ENCODE data around the gene PSMC5. TPM values are rescaled to one million over a fixed set of nuclear protein-coding genes. Genes with fewer than 3 reads are reported as not detected.

Gene PSMC5
- polyA plus RNA-seq, 1 donor from 2014 or later, result 69.5 TPM

DNA sequence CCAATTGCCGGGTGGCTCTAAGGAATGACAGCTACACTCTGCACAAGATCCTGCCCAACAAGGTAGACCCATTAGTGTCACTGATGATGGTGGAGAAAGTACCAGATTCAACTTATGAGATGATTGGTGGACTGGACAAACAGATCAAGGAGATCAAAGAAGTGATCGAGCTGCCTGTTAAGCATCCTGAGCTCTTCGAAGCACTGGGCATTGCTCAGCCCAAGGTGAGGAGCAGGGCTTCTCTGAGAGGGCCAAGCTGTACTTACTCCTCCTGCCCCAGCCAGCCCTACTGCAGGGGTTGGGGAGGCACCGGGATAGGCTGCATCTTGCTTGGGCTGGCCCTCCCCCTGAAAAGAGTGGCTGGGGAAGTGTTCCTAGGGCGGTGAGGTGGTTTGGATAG, 3.0 kb downstream of the PSMC5 start:
- no peak overlapping the region for H3K4me3 ChIP-seq (ENCODE audit: low read length)
- H3K4me2 ChIP-seq (ENCODE audit: low read length), result no peak overlapping the region
- H3K36me3 ChIP-seq (ENCODE audit: insufficient read depth, low read length), result no peaks in the 10 kb centered on the region
- H3K79me2 ChIP-seq (replicated peaks; ENCODE audit: insufficient read depth, low read length), result peaks cover 26% of the 10 kb centered on the region
- H3K9me3 ChIP-seq (ENCODE audit: low read length), result no peaks in the 10 kb centered on the region
- H4K20me1 ChIP-seq (ENCODE audit: insufficient read depth), result no peaks in the 10 kb centered on the region
- no peak overlapping the region for H3K9ac ChIP-seq (ENCODE audit: low read length)
- TF ChIP-seq, protein P1, sequence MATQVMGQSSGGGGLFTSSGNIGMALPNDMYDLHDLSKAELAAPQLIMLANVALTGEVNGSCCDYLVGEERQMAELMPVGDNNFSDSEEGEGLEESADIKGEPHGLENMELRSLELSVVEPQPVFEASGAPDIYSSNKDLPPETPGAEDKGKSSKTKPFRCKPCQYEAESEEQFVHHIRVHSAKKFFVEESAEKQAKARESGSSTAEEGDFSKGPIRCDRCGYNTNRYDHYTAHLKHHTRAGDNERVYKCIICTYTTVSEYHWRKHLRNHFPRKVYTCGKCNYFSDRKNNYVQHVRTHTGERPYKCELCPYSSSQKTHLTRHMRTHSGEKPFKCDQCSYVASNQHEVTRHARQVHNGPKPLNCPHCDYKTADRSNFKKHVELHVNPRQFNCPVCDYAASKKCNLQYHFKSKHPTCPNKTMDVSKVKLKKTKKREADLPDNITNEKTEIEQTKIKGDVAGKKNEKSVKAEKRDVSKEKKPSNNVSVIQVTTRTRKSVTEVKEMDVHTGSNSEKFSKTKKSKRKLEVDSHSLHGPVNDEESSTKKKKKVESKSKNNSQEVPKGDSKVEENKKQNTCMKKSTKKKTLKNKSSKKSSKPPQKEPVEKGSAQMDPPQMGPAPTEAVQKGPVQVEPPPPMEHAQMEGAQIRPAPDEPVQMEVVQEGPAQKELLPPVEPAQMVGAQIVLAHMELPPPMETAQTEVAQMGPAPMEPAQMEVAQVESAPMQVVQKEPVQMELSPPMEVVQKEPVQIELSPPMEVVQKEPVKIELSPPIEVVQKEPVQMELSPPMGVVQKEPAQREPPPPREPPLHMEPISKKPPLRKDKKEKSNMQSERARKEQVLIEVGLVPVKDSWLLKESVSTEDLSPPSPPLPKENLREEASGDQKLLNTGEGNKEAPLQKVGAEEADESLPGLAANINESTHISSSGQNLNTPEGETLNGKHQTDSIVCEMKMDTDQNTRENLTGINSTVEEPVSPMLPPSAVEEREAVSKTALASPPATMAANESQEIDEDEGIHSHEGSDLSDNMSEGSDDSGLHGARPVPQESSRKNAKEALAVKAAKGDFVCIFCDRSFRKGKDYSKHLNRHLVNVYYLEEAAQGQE (IDR thresholded peaks at IDR 0.05; ENCODE audit: borderline replicate concordance), result no peak
- TF ChIP-seq, protein P2, sequence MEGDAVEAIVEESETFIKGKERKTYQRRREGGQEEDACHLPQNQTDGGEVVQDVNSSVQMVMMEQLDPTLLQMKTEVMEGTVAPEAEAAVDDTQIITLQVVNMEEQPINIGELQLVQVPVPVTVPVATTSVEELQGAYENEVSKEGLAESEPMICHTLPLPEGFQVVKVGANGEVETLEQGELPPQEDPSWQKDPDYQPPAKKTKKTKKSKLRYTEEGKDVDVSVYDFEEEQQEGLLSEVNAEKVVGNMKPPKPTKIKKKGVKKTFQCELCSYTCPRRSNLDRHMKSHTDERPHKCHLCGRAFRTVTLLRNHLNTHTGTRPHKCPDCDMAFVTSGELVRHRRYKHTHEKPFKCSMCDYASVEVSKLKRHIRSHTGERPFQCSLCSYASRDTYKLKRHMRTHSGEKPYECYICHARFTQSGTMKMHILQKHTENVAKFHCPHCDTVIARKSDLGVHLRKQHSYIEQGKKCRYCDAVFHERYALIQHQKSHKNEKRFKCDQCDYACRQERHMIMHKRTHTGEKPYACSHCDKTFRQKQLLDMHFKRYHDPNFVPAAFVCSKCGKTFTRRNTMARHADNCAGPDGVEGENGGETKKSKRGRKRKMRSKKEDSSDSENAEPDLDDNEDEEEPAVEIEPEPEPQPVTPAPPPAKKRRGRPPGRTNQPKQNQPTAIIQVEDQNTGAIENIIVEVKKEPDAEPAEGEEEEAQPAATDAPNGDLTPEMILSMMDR (IDR thresholded peaks at IDR 0.05; ENCODE audit: poor library complexity, severe bottlenecking), result no peak
- TF ChIP-seq TAF1 (IDR thresholded peaks at IDR 0.05; ENCODE audit: low read depth) (no peak), MXI1 (conservative IDR thresholded peaks at IDR 0.05; ENCODE audit: poor library complexity, severe bottlenecking) (no peak), RAD21 (conservative IDR thresholded peaks at IDR 0.05) (no peak)
- H3K9me2 ChIP-seq (ENCODE audit: insufficient read depth, low read length), result no peaks in the 10 kb centered on the region
- peaks cover 4% of the 10 kb centered on the region for H3F3A ChIP-seq (ENCODE audit: insufficient read depth, low read length, poor library complexity, severe bottlenecking)
- H3K27ac ChIP-seq (ENCODE audit: low read length), result no peak overlapping the region
- H2AFZ ChIP-seq (ENCODE audit: low read depth, low read length), result no peak overlapping the region
- H3K27me3 ChIP-seq (ENCODE audit: insufficient read depth, low read depth, low read length), result no peaks in the 10 kb centered on the region

DNA sequence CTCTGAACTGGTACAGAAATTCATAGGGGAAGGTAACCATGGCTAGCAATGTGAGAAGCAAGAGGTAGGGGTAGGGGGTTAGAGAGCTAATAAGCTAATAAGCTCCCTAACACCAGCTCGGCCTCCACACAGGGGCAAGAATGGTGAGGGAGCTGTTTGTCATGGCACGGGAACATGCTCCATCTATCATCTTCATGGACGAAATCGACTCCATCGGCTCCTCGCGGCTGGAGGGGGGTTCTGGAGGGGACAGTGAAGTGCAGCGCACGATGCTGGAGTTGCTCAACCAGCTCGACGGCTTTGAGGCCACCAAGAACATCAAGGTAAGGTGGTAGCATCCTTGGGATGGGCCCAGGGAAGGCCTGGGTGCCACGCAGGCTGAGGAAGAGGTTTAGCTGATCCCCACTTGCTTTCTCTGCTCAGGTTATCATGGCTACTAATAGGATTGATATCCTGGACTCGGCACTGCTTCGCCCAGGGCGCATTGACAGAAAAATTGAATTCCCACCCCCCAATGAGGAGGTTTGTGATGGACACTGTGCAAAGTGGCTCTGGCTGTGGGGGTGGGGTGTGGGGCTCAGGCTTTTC, 3.8 kb downstream of the PSMC5 start:
- no peaks in the 10 kb centered on the region for H3K9me3 ChIP-seq (ENCODE audit: low read length)
- H2AFZ ChIP-seq (ENCODE audit: low read depth, low read length), result no peak overlapping the region
- TF ChIP-seq, protein P2 (IDR thresholded peaks at IDR 0.05; ENCODE audit: poor library complexity, severe bottlenecking), result no peak
- TF ChIP-seq EP300 (conservative IDR thresholded peaks at IDR 0.05; ENCODE audit: poor library complexity, severe bottlenecking), result no peak
- no peak for TF ChIP-seq POLR2AphosphoS5 (IDR thresholded peaks at IDR 0.05)
- TF ChIP-seq TAF1 (IDR thresholded peaks at IDR 0.05; ENCODE audit: low read depth), result no peak
- no peak for TF ChIP-seq SMC3 (conservative IDR thresholded peaks at IDR 0.05; ENCODE audit: poor library complexity)
- TF ChIP-seq, protein P1 (IDR thresholded peaks at IDR 0.05; ENCODE audit: borderline replicate concordance), result no peak
- no peak for TF ChIP-seq MXI1 (conservative IDR thresholded peaks at IDR 0.05; ENCODE audit: poor library complexity, severe bottlenecking)
- TF ChIP-seq EZH2 (IDR thresholded peaks at IDR 0.05; ENCODE audit: borderline replicate concordance, insufficient read depth, low read length, poor library complexity, severe bottlenecking), result no peak
- no peak overlapping the region for H3K4me3 ChIP-seq (ENCODE audit: low read length)
- H3K79me2 ChIP-seq (replicated peaks; ENCODE audit: insufficient read depth, low read length), result peaks cover 21% of the 10 kb centered on the region
- H3K36me3 ChIP-seq (ENCODE audit: insufficient read depth, low read length), result no peaks in the 10 kb centered on the region
- peaks cover 4% of the 10 kb centered on the region for H3F3A ChIP-seq (ENCODE audit: insufficient read depth, low read length, poor library complexity, severe bottlenecking)
- H3K9ac ChIP-seq (ENCODE audit: low read length), result no peak overlapping the region
- H3K9me2 ChIP-seq (ENCODE audit: insufficient read depth, low read length), result no peaks in the 10 kb centered on the region
- no peaks in the 10 kb centered on the region for H3K27me3 ChIP-seq (ENCODE audit: insufficient read depth, low read depth, low read length)
- H3K4me2 ChIP-seq (ENCODE audit: low read length), result no peak overlapping the region
- no peaks in the 10 kb centered on the region for H4K20me1 ChIP-seq (ENCODE audit: insufficient read depth)
- H3K27ac ChIP-seq (ENCODE audit: low read length), result no peak overlapping the region
